Measurements from ENCODE around the gene PTX4. TPM values are rescaled to one million over a fixed set of nuclear protein-coding genes. Genes with fewer than 3 reads are reported as not detected.
"Not testable (repeated sequence)": the region's sequence is repeated elsewhere in the genome, so short reads cannot be mapped to it uniquely, and the experiment has no call there.

PTX4 gene
- total RNA-seq, 8 experiments from 2014 or later, result 0.11 to 0.46 (median 0.16) TPM; not detected in 4

- in situ Hi-C loops (cut with MboI; ENCODE audit: low pct_unique_long_range_greater_than_20kb in 2 of 9, low sequenced_read_pairs in 9 of 9, unreplicated experiment in 9 of 9); H3K4me1 ChIP-seq (replicated peaks in 1 of 2); H3K4me3 ChIP-seq; ATAC-seq (replicated peaks in 6 of 8); H3K27ac ChIP-seq: not testable (repeated sequence)
- 83 to 100% (median 89%) methylated on average over 1 to 9 of the region's 9 CpGs for WGBS, 10 experiments
Measured at GRCh38 chr16:1478937-1479336, 9.8 kb downstream of the PTX4 start.

GRCh38 chr16:1477033-1477432, 11.7 kb downstream of the PTX4 start:
- in situ Hi-C loops (cut with MboI; ENCODE audit: low pct_unique_long_range_greater_than_20kb in 2 of 9, low sequenced_read_pairs in 9 of 9, unreplicated experiment in 9 of 9), result no loop called here
- Histone ChIP-seq H3K4me1 (replicated peaks in 1 of 2) (peaks cover 8 to 11% of the 10 kb centered on the region in 2 donors), H3K27ac (no peak overlapping the region), H3K4me3 (no peak overlapping the region)
- WGBS, 10 experiments, result 75 to 100% (median 90%) methylated on average over 2 to 9 of the region's 10 CpGs; no CpG with 5 or more reads in 4 of the 10 experiments
- ATAC-seq (replicated peaks in 6 of 8), result no peak

DNA sequence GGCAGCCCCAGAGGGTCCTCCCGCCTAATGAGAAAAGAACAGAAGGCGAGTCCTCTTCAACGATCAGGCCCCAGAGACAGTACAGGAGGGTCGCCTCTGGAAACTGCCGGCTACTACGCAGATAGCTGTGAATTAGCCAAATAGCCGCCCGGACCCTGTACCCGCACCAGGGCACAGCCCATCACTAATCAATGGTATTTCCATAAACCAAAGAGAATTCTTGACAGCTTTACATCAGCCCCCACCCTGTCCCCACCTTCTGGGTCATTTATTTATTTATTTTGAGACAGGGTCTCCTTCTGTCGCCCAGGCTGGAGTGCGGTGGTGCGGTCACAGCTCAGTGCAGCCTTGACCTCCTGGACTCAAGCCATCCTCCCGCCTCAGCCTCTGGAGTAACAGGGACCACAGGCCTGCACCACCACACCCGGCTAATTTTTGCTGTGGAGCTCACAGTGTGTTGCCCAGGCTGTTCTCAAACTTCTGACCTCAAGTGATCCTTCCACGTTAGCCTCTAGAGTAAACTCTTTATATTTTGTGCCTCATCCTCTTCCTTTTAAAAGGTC, 13.1 kb downstream of the PTX4 start:
- Histone ChIP-seq H3K27ac (peak overlapping the region; percentile 93 to 94), H3K4me3 (peak overlapping the region; percentile 64 to 100 (median 83)), H3K4me1 (replicated peaks in 1 of 2) (peaks cover 8 to 11% of the 10 kb centered on the region in 2 donors)
- 20 to 100% (median 70%) methylated on average over 1 to 14 of the region's 15 CpGs; no CpG with 5 or more reads in 2 of the 10 experiments for WGBS, 10 experiments
- ATAC-seq (replicated peaks in 6 of 8), result no peak
- in situ Hi-C loops (cut with MboI; ENCODE audit: low pct_unique_long_range_greater_than_20kb in 2 of 9, low sequenced_read_pairs in 9 of 9, unreplicated experiment in 9 of 9), result no loop called here

DNA sequence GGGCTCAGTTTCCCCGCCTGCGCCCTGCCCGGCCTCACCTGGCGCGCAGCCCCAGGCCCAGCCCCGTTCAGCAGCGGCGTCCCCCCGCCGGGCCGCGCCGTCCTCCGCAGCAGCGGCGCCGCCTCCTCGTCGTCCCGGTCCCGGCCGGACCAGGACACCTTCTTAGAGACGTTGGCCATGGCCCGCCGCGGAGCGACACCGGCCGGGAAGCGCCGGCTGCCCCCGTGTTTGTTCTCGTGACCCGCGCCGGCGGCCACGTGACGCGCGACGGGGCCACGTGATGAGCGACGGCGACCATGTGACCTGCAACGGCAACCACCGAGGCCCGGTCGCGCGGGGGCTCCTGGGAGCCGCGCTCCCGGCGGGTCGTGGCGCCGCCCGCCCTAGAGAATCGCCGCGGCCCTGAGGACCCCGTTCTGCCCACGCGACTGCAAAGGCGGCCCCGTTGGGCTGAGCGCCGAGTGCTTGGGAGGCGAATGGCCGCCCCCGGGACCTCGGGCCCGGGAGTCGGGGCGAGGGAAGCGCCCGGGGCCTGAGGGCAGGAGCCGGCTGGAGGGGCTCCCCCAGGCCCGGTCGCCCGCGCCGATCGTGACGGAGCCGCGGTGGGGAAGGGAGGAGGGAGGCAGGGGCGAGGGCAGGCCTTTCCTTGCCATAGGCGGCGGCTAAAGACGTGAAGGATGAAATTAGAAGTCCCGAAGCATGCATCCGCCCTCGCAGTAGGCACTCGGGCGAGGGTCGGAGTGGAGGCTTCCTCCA, 13.8 kb downstream of the PTX4 start, which contains the start of gene CLCN7:
TSS of gene CLCN7 (minus strand) at position 233 of the 756 bp plus-strand sequence. CDS start at position 179, 54 bp downstream.
- Histone ChIP-seq H3K4me3 (peak within 1 kb of the TSS; percentile 64 to 100 (median 83)), H3K27ac (peak within 1 kb of the TSS; percentile 93 to 94), H3K4me1 (replicated peaks in 1 of 2) (peaks cover 8 to 11% of the 10 kb centered on the region in 2 donors)
- ATAC-seq (replicated peaks in 6 of 8), result peak; percentile 76 to 93 (median 88)
- in situ Hi-C loops (cut with MboI; ENCODE audit: low pct_unique_long_range_greater_than_20kb in 2 of 9, low sequenced_read_pairs in 9 of 9, unreplicated experiment in 9 of 9), result no loop called here
- 0 to 10% (median 3%) methylated on average over 3 to 24 of the region's 99 CpGs; no CpG with 5 or more reads in 6 of the 10 experiments for WGBS, 10 experiments

DNA sequence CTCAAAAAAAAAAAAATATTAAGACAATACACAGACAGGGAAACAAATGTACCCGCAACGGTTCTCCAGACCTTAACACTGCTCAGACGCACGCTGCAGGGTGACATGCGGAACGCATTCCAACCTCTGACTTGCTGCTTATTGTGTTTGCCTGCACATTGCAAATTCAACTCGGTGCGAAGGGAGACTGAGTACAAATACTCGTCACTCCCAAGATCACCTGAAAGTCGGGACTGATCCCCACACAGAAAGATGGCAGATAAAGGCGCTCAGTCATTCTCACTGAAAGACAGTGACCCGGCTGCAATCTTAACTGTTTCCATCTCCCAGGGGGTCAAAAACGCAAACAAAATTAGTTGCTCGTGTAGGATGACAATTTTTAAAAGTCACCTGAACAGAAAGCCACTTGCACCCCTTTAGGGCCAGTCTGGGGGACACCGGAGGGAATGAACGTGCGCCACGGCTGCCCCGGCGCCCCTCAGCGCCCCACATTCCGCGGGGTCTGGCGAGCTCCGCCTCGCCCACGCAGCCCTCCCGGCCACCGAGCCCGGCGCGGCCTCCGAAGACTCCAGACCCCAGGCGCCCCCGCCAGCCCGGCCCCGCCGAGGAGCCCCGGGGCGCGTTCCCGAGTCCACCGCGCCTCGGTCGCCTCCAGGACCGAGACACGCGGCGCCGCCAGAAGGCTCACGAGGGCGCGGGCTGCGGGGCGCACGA, 14.5 kb downstream of the PTX4 start:
- in situ Hi-C loops (cut with MboI; ENCODE audit: low pct_unique_long_range_greater_than_20kb in 2 of 9, low sequenced_read_pairs in 9 of 9, unreplicated experiment in 9 of 9), result no loop called here
- H3K27ac ChIP-seq, result peak overlapping the region in 1 of 2 donors; percentile 94
- 0 to 60% (median 18%) methylated on average over 2 to 15 of the region's 57 CpGs; no CpG with 5 or more reads in 1 of the 10 experiments for WGBS, 10 experiments
- H3K4me3 ChIP-seq, result peak overlapping the region; percentile 64 to 100 (median 83)
- H3K4me1 ChIP-seq (replicated peaks in 1 of 2), result peaks cover 8 to 11% of the 10 kb centered on the region in 2 donors
- ATAC-seq (replicated peaks in 6 of 8), result peak in 5 of 8 experiments; percentile 21 to 40 (median 38)

- no peak for ATAC-seq (replicated peaks in 6 of 8)
- WGBS, 10 experiments, result 0 to 84% (median 33%) methylated on average over 1 to 3 of the region's 3 CpGs; no CpG with 5 or more reads in 3 of the 10 experiments
- in situ Hi-C loops (cut with MboI; ENCODE audit: low pct_unique_long_range_greater_than_20kb in 2 of 9, low sequenced_read_pairs in 9 of 9, unreplicated experiment in 9 of 9), result no loop called here
- no peak overlapping the region for H3K27ac ChIP-seq
- H3K4me1 ChIP-seq (replicated peaks in 1 of 2), result peaks cover 8 to 11% of the 10 kb centered on the region in 2 donors
- H3K4me3 ChIP-seq, result no peak overlapping the region
Measured at GRCh38 chr16:1472974-1473373, 15.8 kb downstream of the PTX4 start.

- 82 to 100% (median 91%) methylated on average over 1 to 14 of the region's 26 CpGs; no CpG with 5 or more reads in 1 of the 10 experiments for WGBS, 10 experiments
Measured at GRCh38 chr16:1471569-1472194, 17.1 kb downstream of the PTX4 start.

GRCh38 chr16:1470481-1471251, 18.1 kb downstream of the PTX4 start:
- H3K4me3 ChIP-seq, result no peak overlapping the region
- 72 to 100% (median 100%) methylated on average over 1 to 8 of the region's 14 CpGs; no CpG with 5 or more reads in 7 of the 10 experiments for WGBS, 10 experiments
- in situ Hi-C loops (cut with MboI; ENCODE audit: low pct_unique_long_range_greater_than_20kb in 2 of 9, low sequenced_read_pairs in 9 of 9, unreplicated experiment in 9 of 9), result no loop called here

More at GRCh38 chr16:1471569-1472194, 17.1 kb downstream of the PTX4 start:
- in situ Hi-C loops (cut with MboI; ENCODE audit: low pct_unique_long_range_greater_than_20kb in 2 of 9, low sequenced_read_pairs in 9 of 9, unreplicated experiment in 9 of 9), result no loop called here
- H3K4me3 ChIP-seq, result no peak overlapping the region
- H3K27ac ChIP-seq, result no peak overlapping the region
- ATAC-seq (replicated peaks in 6 of 8), result no peak
- H3K4me1 ChIP-seq (replicated peaks in 1 of 2), result peaks cover 8 to 11% of the 10 kb centered on the region in 2 donors

GRCh38 chr16:1469693-1470201, 19.0 kb downstream of the PTX4 start:
- 50 to 100% (median 86%) methylated on average over 2 to 15 of the region's 20 CpGs; no CpG with 5 or more reads in 2 of the 10 experiments for WGBS, 10 experiments
- no peak overlapping the region for H3K4me3 ChIP-seq
- H3K4me1 ChIP-seq (replicated peaks in 1 of 2), result peaks cover 6 to 8% of the 10 kb centered on the region in 2 donors
- H3K27ac ChIP-seq, result no peak overlapping the region
- no peak for ATAC-seq (replicated peaks in 6 of 8)
- in situ Hi-C loops (cut with MboI; ENCODE audit: low pct_unique_long_range_greater_than_20kb in 2 of 9, low sequenced_read_pairs in 9 of 9, unreplicated experiment in 9 of 9), result no loop called here

More at GRCh38 chr16:1470481-1471251, 18.1 kb downstream of the PTX4 start:
- no peak for ATAC-seq (replicated peaks in 6 of 8)
- Histone ChIP-seq H3K27ac (no peak overlapping the region), H3K4me1 (replicated peaks in 1 of 2) (peaks cover 8% of the 10 kb centered on the region in 2 donors)

GRCh38 chr16:1469141-1469540, 19.6 kb downstream of the PTX4 start:
- in situ Hi-C loops (cut with MboI; ENCODE audit: low pct_unique_long_range_greater_than_20kb in 2 of 9, low sequenced_read_pairs in 9 of 9, unreplicated experiment in 9 of 9); H3K4me3 ChIP-seq; ATAC-seq (replicated peaks in 6 of 8); H3K27ac ChIP-seq; H3K4me1 ChIP-seq (replicated peaks in 1 of 2): not testable (repeated sequence)
- 47 to 100% (median 68%) methylated on average over 1 to 4 of the region's 5 CpGs for WGBS, 10 experiments

DNA sequence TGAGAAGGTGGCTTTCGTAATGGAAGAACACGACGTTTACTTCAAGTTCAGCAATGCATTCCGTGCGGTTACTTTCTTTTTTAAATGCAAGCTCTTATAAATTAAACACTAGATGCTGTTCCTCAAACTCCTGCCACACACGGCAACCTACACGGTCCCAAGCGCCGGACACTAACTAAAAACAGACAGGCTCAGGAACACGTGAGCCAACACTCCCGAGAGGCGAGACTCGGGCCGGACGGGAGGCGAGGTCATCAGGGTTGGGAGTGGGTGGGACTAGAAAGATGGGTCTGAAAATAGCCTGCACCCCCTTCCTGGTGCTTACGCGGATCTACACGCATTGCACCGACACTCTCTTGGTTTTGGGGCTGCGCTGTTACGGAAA, 20.3 kb downstream of the PTX4 start:
- no peak for ATAC-seq (replicated peaks in 6 of 8)
- H3K27ac ChIP-seq, result no peak overlapping the region
- WGBS, 10 experiments, result 80 to 100% (median 95%) methylated on average over 1 to 9 of the region's 22 CpGs; no CpG with 5 or more reads in 1 of the 10 experiments
- H3K4me1 ChIP-seq (replicated peaks in 1 of 2), result peaks cover 0 to under 1% of the 10 kb centered on the region in 2 donors
- in situ Hi-C loops (cut with MboI; ENCODE audit: low pct_unique_long_range_greater_than_20kb in 2 of 9, low sequenced_read_pairs in 9 of 9, unreplicated experiment in 9 of 9), result no loop called here
- no peak overlapping the region for H3K4me3 ChIP-seq
